Chondrocyte (in vitro differentiated cells): ENCODE measurements around the gene PPP1R2. TPM values are rescaled to one million over a fixed set of nuclear protein-coding genes. Genes with fewer than 3 reads are reported as not detected.
A peak's percentile ranks its signal among the peaks of the same experiment; 100 is the strongest.

Experiments used
- DNase-seq: peaks from one replicate; pipeline ENCODE4 v3.0.0; 2021; ENCODE audit warnings: mixed read lengths, low spot score
- H3K27ac Mint-ChIP-seq: one replicate; pipeline ENCODE4 v1.8.0; 2021; ENCODE audit warnings: mild to moderate bottlenecking, moderate library complexity, mixed read lengths; ENCODE audit not compliant: unreplicated experiment
- H3K27me3 Mint-ChIP-seq: 2 replicates; pipeline ENCODE4 v1.8.0; 2021; ENCODE audit warnings: low read depth, mixed read lengths
- H3K36me3 Mint-ChIP-seq: 2 replicates; pipeline ENCODE4 v1.8.0; 2021; ENCODE audit warnings: low read depth, mixed read lengths
- H3K4me1 Mint-ChIP-seq: 2 replicates; pipeline ENCODE4 v1.8.0; 2021; ENCODE audit warnings: low read depth, mild to moderate bottlenecking, mixed read lengths
- H3K4me3 Mint-ChIP-seq: one replicate; pipeline ENCODE4 v1.8.0; 2021; ENCODE audit warnings: mild to moderate bottlenecking, moderate library complexity, mixed read lengths; ENCODE audit not compliant: unreplicated experiment
- H3K9me3 Mint-ChIP-seq: 2 replicates; pipeline ENCODE4 v1.8.0; 2021; ENCODE audit warnings: low read depth, mixed read lengths
- total RNA-seq: library from RNA; stranded (reverse); gene quantifications from 3 replicates; pipeline ENCODE4 v1.2.1, GENCODE V29; 2021
- TF ChIP-seq, protein P1 (sequence below): fragments of 200-600 bp; sonication (generic); IDR thresholded peaks from 2 replicates; pipeline ENCODE4 v1.5.0; 2021; ENCODE audit warnings: antibody characterized with exemption, mild to moderate bottlenecking, moderate library complexity

PPP1R2 gene
- total RNA-seq, 1 donor from 2014 or later, result 45.8 TPM

DNA sequence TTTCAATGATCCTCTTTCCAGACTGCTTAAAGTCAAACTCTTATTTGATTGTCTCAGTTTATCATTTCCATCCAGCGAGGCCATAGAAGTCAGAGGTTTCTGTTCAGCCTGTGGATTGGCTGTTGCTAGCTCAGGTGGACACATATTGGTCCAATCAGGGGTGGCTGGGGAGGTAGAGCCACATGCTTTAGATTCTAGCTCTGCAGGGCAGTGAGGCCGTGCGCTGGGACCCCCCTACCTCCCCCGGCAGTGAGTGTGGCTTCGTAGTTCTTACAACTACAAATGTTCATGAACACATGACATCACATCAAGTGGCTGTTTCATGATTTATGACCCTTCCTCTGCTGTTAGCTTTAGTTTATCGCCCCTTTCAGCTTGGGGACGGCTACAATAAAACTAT lies 22.6 kb upstream of the PPP1R2 start:
- no peak overlapping the region for H3K4me3 Mint-ChIP-seq
- no peak overlapping the region for H3K27ac Mint-ChIP-seq
- TF ChIP-seq, protein P1, sequence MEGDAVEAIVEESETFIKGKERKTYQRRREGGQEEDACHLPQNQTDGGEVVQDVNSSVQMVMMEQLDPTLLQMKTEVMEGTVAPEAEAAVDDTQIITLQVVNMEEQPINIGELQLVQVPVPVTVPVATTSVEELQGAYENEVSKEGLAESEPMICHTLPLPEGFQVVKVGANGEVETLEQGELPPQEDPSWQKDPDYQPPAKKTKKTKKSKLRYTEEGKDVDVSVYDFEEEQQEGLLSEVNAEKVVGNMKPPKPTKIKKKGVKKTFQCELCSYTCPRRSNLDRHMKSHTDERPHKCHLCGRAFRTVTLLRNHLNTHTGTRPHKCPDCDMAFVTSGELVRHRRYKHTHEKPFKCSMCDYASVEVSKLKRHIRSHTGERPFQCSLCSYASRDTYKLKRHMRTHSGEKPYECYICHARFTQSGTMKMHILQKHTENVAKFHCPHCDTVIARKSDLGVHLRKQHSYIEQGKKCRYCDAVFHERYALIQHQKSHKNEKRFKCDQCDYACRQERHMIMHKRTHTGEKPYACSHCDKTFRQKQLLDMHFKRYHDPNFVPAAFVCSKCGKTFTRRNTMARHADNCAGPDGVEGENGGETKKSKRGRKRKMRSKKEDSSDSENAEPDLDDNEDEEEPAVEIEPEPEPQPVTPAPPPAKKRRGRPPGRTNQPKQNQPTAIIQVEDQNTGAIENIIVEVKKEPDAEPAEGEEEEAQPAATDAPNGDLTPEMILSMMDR, result no peak
- peaks cover 3% of the 10 kb centered on the region for H3K4me1 Mint-ChIP-seq
- peaks cover 8% of the 10 kb centered on the region for H3K27me3 Mint-ChIP-seq
- H3K36me3 Mint-ChIP-seq, result no peaks in the 10 kb centered on the region
- no peaks in the 10 kb centered on the region for H3K9me3 Mint-ChIP-seq
- DNase-seq, result no peak

DNA sequence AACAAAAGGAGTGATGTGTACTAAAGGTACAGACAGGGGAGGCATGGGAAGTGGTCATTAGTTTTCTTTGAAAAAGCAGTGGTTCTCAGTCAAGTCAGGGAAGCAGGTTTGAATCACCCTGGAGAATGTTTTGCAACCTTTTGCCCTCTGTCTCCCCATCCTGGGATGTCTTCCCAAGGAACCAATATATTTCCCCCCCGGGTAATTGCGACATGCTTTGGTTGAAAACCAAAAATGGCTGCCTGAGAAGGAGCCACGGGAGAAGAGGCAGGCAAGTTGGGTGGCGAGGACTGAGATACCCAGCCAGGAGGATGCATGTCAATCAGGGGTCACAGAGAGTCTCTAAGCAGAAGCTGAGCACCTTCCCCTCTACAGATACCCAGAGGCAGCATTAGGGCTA lies 20.2 kb upstream of the PPP1R2 start:
- peaks cover 9% of the 10 kb centered on the region for H3K27me3 Mint-ChIP-seq
- TF ChIP-seq, protein P1, result no peak
- no peak overlapping the region for H3K4me3 Mint-ChIP-seq
- no peak for DNase-seq
- peaks cover 3% of the 10 kb centered on the region for H3K4me1 Mint-ChIP-seq
- H3K27ac Mint-ChIP-seq, result no peak overlapping the region
- no peaks in the 10 kb centered on the region for H3K9me3 Mint-ChIP-seq
- no peaks in the 10 kb centered on the region for H3K36me3 Mint-ChIP-seq

DNA sequence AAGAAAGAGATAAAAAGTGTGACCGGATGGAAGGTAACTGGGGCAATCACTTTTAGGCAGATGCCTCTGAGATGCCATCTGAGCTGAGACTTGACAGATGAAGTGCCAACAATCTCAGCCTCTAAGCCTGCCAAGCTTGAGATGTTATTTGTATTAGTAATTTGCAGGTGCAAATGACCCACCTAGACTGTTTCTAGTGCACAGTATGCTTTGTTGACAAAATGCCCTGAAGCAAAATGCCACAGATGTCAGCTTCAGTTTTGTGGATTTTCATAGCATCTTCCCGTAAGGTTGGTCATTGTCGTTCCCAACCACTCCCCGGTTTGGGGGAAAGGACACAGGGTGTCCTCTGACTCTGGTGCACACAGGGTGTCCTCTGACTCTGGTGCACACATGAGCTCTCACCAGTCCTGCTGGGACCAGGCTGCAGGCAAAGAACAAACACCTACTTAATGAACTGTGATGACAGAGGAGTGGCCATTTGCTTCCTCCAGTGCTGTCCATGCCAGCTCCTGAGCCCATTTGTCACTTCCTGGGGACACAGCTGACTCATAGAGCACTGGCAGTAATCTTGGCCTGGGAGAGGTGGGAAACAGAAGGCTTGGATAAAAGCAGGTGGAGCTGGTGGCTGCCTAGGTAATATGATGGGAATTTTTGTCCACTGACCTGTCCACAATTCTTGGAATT lies 16.7 kb upstream of the PPP1R2 start:
- no peak for DNase-seq
- no peaks in the 10 kb centered on the region for H3K36me3 Mint-ChIP-seq
- peaks cover 16% of the 10 kb centered on the region for H3K27me3 Mint-ChIP-seq
- no peaks in the 10 kb centered on the region for H3K9me3 Mint-ChIP-seq
- H3K27ac Mint-ChIP-seq, result no peak overlapping the region
- no peak overlapping the region for H3K4me3 Mint-ChIP-seq
- TF ChIP-seq, protein P1, result no peak
- no peaks in the 10 kb centered on the region for H3K4me1 Mint-ChIP-seq

DNA sequence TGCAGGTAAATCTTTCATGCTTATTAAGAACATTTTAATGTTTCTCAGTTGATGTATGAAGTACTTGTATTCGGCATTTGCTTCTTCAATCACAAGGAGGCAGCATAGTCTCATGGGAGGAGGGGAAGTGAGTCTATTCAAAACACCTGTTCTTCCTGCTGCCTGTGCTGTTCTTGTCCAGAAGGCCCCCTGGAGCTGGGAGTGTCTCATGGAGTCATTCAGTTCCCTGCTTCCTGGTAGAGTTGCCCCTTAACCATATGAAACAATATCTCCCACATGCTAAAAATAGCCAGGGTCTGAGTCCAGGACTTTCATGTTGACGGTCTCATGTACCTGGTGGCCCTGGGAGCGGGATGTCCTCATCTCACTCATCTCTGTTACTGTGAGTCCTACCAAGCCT lies 15.5 kb upstream of the PPP1R2 start:
- Mint-ChIP-seq H3K27me3 (peaks cover 18% of the 10 kb centered on the region), H3K4me3 (no peak overlapping the region), H3K27ac (no peak overlapping the region), H3K36me3 (no peaks in the 10 kb centered on the region), H3K4me1 (no peaks in the 10 kb centered on the region), H3K9me3 (no peaks in the 10 kb centered on the region)
- DNase-seq, result no peak
- TF ChIP-seq, protein P1, result peak; percentile 66

DNA sequence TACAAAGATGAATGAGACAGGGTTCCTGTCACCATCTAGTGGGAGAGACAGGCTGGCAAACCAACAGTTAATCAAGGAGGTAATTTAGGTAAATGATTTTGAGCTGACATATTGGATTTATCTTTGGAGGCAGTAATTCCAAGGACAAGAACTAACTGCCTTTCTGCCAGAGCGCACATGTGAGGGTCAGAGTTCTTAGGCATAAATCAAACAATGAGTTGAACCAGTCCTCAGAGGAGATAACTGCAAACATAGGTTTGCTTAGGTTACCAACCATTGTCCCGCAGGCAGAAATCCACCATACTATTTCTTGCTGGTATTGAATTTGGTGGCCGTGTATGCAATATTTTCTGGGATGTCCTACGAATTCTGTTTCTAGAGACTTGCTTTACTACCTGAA lies 14.2 kb upstream of the PPP1R2 start:
- Mint-ChIP-seq H3K4me1 (no peaks in the 10 kb centered on the region), H3K27me3 (peaks cover 14% of the 10 kb centered on the region), H3K4me3 (no peak overlapping the region), H3K27ac (no peak overlapping the region), H3K9me3 (no peaks in the 10 kb centered on the region), H3K36me3 (no peaks in the 10 kb centered on the region)
- TF ChIP-seq, protein P1, result no peak
- no peak for DNase-seq
